Left lung (tissue), 10 donors: ENCODE results near the gene SPPL2B. TPM values are rescaled to one million over a fixed set of nuclear protein-coding genes. Genes with fewer than 3 reads are reported as not detected.

Experiments used
- ATAC-seq: fragments of 200-7000 bp; cut with Tn5 transposase; one replicate; pipeline ENCODE4 v1.9.1; 2020; ENCODE audit warnings: moderate library complexity
- DNase-seq, 4 donors: peaks; one replicate each; pipeline ENCODE4 v3.0.0-alpha.2; 2013 to 2020
- H3K27ac ChIP-seq, 2 donors: fragments of 200-600 bp; sonication (generic) in 1 of 2; one replicate each; pipeline versions ENCODE4 v1.5.0 to v1.8.0; 2020 to 2021
- H3K27me3 ChIP-seq, 2 donors: fragments of 200-600 bp; sonication (generic) in 1 of 2; one replicate each; pipeline versions ENCODE4 v1.5.0 to v1.8.0; 2020 to 2021
- H3K36me3 ChIP-seq, 2 donors: fragments of 200-600 bp; sonication (generic) in 1 of 2; one replicate each; pipeline versions ENCODE4 v1.5.0 to v1.8.0; 2020 to 2021
- H3K4me1 ChIP-seq, 2 donors: fragments of 200-600 bp; one replicate each; pipeline ENCODE4 v1.8.0; 2021
- H3K4me3 ChIP-seq, 2 donors: fragments of 200-600 bp; sonication (generic) in 1 of 2; one replicate each; pipeline versions ENCODE4 v1.5.0 to v1.8.0; 2020 to 2021; ENCODE audit warnings: mild to moderate bottlenecking in 1 of 2
- H3K9me3 ChIP-seq, 2 donors: fragments of 200-600 bp; sonication (generic) in 1 of 2; one replicate each; pipeline versions ENCODE4 v1.5.0 to v1.8.0; 2020 to 2021
- intact Hi-C, 2 donors: fragments of 100-400 bp; cut with DNase I; formaldehyde crosslinking; loops; one replicate each; pipeline versions ENCODE4 v1.11.2 to v1.14.2; 2022
- polyA plus RNA-seq, 6 donors: library from polyadenylated mRNA; unstranded; fragments of 120-200 nt; gene quantifications; one replicate each; pipeline ENCODE4 v1.2.1, GENCODE V29; 2013; ENCODE audit not compliant: insufficient read length in 6 of 6
- total RNA-seq, 2 donors: library from RNA; stranded (reverse); fragmentation: NEBNext Ultra II Directional; extraction: Animal tissue kit (Norgen Biotek cat#: 25700); gene quantifications; one replicate each; pipeline ENCODE4 v1.2.1, GENCODE V29; 2021
- TF ChIP-seq, protein P1 (sequence below), 2 donors: fragments of 200-600 bp; sonication (generic) in 1 of 2; IDR thresholded peaks; one replicate each; pipeline versions ENCODE4 v1.5.0 to v1.8.0; 2021; ENCODE audit warnings: antibody characterized with exemption in 2 of 2
- donor health status: DM: no; HTN: yes; CAD: no.
- donor health status: DM: no; HTN: no; CAD: no.

The SPPL2B gene
- total and polyA plus RNA-seq, 8 donors = 47.5 to 106 (median 69.7) TPM

DNA sequence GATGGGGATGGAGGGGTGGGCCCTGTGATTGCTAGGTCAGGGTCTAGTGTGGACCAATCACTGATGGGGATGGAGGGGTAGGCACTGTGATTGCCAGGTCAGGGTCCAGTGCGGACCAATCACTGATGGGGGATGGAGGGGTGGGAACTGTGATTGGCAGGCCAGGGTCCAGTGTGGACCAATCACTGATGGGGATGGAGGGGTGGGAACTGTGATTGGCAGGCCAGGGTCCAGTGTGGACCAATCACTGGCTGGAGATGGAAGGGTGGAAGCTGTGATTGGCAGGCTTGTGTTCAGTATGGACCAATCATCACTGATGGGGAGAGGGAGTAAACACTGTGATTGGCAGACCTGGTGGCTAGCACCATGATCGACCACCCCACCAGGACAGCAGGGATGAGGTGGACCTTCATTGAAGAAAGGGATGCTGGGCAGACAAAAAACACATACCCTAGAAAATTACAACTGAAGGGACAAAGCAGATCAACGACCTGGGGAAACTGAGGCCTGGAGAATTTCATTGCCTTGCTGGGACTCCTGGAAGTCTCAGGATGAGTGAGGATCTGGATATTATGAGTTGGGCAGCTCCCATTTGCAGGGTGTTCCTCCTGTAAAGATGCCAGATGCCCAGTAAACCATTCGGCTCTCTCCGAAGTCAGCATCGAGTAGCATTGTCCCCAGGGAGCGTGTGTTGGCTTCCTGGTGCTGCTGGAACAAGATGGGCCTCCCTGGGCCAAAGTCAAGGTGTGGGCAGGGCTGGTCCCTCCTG, 47.1 kb downstream of the SPPL2B start:
- Histone ChIP-seq H3K4me1 (no peaks in the 10 kb centered on the region), H3K4me3 (no peak overlapping the region), H3K27me3 (peaks cover 0 to 24% of the 10 kb centered on the region in 2 donors), H3K9me3 (peaks cover 0 to 15% of the 10 kb centered on the region in 2 donors), H3K27ac (no peak overlapping the region), H3K36me3 (no peaks in the 10 kb centered on the region)
- TF ChIP-seq, protein P1, sequence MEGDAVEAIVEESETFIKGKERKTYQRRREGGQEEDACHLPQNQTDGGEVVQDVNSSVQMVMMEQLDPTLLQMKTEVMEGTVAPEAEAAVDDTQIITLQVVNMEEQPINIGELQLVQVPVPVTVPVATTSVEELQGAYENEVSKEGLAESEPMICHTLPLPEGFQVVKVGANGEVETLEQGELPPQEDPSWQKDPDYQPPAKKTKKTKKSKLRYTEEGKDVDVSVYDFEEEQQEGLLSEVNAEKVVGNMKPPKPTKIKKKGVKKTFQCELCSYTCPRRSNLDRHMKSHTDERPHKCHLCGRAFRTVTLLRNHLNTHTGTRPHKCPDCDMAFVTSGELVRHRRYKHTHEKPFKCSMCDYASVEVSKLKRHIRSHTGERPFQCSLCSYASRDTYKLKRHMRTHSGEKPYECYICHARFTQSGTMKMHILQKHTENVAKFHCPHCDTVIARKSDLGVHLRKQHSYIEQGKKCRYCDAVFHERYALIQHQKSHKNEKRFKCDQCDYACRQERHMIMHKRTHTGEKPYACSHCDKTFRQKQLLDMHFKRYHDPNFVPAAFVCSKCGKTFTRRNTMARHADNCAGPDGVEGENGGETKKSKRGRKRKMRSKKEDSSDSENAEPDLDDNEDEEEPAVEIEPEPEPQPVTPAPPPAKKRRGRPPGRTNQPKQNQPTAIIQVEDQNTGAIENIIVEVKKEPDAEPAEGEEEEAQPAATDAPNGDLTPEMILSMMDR (IDR thresholded peaks at IDR 0.05) = no peak
- ATAC-seq (no peak), DNase-seq (no peak)
- intact Hi-C loops = no loop called here

DNA sequence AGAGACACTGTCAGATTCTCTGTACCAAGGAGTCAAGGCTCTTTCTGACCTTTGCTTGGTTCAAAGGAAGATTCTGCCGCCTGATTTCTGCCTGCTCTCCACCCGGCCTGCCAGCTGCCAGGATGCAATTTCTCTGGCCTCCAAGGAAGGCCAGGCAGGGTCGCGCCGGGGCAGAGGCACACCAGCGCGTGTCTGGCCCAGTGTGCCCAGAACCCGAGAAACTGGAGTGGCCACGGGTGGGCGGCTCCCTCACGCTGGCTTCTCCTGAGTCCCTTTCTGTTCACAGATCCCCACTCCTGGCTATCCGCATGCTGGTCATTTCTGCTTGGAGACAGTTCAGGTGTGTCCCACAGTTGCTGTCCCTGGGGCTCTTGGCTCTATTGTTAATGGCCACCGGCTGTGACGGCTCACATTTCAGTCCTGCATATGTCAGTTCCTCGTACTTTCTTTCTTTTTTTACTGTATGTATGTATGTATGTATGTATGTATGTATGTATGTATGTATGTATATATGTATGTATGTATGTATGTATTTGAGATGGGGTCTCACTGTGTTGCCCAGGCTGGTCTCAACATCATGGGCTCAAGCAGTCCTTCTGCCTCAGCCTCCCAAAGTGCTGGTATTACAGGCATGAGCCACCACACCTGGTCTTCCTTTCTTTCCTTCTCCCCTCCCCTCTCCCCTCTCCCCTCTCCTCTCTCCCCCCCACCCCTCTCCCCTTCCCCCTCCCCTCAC, 48.5 kb downstream of the SPPL2B start:
- no peak overlapping the region for H3K27ac ChIP-seq
- no peak overlapping the region for H3K4me3 ChIP-seq
- peaks cover 0 to 20% of the 10 kb centered on the region in 2 donors for H3K9me3 ChIP-seq
- DNase-seq (no peak), ATAC-seq (no peak)
- intact Hi-C loops = no loop called here
- H3K4me1 ChIP-seq = no peaks in the 10 kb centered on the region
- TF ChIP-seq, protein P1 (IDR thresholded peaks at IDR 0.05) = no peak
- H3K27me3 ChIP-seq = peaks cover 0 to 24% of the 10 kb centered on the region in 2 donors
- H3K36me3 ChIP-seq = no peaks in the 10 kb centered on the region

GRCh38 chr19:2380567-2380966, 52.1 kb downstream of the SPPL2B start:
- Histone ChIP-seq H3K9me3 (peaks cover 0 to 20% of the 10 kb centered on the region in 2 donors), H3K4me1 (peaks cover 0 to 18% of the 10 kb centered on the region in 2 donors), H3K27me3 (peaks cover 0 to 40% of the 10 kb centered on the region in 2 donors), H3K27ac (no peak overlapping the region), H3K36me3 (no peaks in the 10 kb centered on the region), H3K4me3 (no peak overlapping the region)
- TF ChIP-seq, protein P1 (IDR thresholded peaks at IDR 0.05) = no peak
- intact Hi-C loops = loop anchor here in 1 of 2 donors (10.0 kb wide), 1 partner anchor 106 kb away; no protein-coding TSS in a partner anchor
- DNase-seq (no peak), ATAC-seq (no peak)

GRCh38 chr19:2381148-2381820, 52.8 kb downstream of the SPPL2B start:
- H3K36me3 ChIP-seq = no peaks in the 10 kb centered on the region
- peaks cover 0 to 47% of the 10 kb centered on the region in 2 donors for H3K27me3 ChIP-seq
- TF ChIP-seq, protein P1 (IDR thresholded peaks at IDR 0.05) = no peak
- no peak overlapping the region for H3K27ac ChIP-seq
- DNase-seq (no peak), ATAC-seq (no peak)
- peaks cover 0 to 18% of the 10 kb centered on the region in 2 donors for H3K4me1 ChIP-seq
- H3K4me3 ChIP-seq = no peak overlapping the region
- intact Hi-C loops = loop anchor here in 1 of 2 donors (10.0 kb wide), 1 partner anchor 106 kb away; no protein-coding TSS in a partner anchor
- peaks cover 0 to 20% of the 10 kb centered on the region in 2 donors for H3K9me3 ChIP-seq
